Measurements from ENCODE around the gene ELMO1.

GRCh38 chr7:37216156-37216852, 232.4 kb downstream of the ELMO1 start:
- TF ChIP-seq, protein P1, sequence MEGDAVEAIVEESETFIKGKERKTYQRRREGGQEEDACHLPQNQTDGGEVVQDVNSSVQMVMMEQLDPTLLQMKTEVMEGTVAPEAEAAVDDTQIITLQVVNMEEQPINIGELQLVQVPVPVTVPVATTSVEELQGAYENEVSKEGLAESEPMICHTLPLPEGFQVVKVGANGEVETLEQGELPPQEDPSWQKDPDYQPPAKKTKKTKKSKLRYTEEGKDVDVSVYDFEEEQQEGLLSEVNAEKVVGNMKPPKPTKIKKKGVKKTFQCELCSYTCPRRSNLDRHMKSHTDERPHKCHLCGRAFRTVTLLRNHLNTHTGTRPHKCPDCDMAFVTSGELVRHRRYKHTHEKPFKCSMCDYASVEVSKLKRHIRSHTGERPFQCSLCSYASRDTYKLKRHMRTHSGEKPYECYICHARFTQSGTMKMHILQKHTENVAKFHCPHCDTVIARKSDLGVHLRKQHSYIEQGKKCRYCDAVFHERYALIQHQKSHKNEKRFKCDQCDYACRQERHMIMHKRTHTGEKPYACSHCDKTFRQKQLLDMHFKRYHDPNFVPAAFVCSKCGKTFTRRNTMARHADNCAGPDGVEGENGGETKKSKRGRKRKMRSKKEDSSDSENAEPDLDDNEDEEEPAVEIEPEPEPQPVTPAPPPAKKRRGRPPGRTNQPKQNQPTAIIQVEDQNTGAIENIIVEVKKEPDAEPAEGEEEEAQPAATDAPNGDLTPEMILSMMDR (conservative IDR thresholded peaks at IDR 0.05; ENCODE audit: low read depth, low read length): no peak
- TF ChIP-seq EZH2 (IDR thresholded peaks at IDR 0.05; ENCODE audit: borderline replicate concordance, low read depth, low read length, poor library complexity, severe bottlenecking): no peak

Measured in A673 (cell line).